DMS153 treated with DMSO at 0.1 percent for 48 hours (cell line): ENCODE data around the gene CDH26.

ENCODE experiments used
- DNase-seq: peaks from one replicate; lab custom pipeline; 2025; ENCODE audit not compliant: unreplicated experiment; lab: John Stamatoyannopoulos, UW

CDH26 gene

DNA sequence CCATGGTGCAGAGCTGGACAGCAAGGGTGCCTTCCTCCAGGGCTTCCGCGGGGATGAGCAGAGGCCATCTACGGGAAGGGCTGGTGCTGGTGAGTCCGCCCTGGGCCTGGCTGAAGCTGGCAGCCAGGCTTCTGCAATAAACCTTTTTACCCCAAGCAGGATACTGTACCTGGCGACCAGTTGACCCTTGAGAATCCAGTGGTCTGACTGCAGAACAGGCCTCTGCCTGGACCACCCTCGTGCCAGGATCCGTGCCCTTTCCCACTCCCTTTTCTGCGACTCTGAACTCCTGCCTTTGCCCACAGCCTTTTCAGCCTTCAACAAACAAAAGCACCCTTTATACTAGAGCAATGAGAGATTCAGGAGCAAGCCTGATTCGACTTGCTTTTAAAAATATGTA is 18.9 kb downstream of the CDH26 start:
- DNase-seq: no peak

DNA sequence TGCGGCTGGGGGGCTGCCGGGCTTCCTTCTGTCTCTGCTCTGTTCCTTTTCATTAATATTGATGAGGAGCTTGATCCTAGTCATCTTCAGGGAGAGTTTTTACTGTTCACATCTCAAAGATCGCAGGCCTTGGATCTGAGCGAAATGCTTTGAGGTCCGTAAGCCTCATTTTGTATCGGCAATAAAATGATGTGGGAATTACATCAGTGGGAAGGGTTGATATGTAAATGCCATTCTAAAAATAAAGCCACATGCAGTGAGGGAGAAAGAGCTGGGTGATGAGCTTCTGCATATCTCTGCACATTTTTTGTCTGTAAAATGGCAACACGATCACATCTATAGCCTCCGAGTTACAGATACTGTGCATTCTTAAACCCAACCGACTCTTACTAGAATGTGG is 24.9 kb downstream of the CDH26 start:
- no peak for DNase-seq

DNA sequence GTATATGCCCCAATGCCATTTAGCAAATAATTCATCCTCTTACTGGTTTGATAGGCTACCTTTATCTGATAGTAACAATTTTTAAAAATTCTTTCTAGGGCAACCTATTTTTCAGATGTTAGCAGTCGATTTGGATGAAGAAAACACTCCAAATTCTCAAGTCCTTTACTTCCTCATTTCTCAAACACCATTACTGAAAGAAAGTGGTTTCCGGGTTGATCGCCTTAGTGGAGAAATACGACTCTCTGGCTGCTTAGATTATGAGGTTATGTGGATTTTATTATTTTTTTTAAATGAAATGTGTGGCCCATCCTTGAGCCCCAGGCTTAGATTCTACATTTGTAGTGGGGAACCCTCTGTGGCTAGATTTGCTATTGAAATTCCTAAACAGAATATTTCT is 26.3 kb downstream of the CDH26 start:
- no peak for DNase-seq

DNA sequence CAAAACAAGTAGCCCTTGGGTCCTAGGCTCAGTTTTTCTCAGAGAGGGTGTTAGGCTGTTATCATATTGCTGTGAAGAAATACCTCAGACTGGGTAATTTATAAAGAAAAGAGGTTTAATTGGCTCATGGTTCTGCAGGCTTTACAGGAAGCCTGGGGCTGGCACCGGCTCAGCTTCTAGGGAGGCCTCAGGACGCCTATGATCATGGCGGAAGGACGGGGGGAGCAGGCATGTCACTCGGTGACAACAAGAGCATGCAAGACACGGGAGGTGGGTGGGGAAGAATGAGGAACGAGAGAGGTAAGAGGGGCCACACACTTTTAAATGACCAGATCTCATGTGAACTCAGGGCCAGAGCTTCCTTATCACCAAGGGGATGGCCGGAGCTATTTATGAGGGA is 26.9 kb downstream of the CDH26 start:
- no peak for DNase-seq

DNA sequence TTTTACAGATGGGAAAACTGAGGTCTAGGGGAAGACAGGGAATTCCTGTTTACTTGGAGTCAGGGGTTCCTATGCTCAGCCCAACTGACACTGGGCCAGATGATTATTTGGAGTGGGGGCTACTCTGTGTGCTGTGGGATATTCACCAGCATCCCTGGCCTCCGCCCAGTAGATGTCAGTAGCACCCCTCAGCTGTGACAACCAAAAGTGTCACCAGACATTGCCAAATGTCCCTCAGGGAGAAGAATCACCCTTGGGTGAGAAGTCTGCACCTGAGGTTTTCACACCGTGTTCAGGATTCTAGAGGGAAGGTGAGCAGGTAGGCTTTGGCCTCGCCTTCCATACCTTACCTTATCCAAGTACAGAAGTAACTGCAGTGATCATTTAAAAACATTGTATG is 27.6 kb downstream of the CDH26 start:
- DNase-seq: no peak

DNA sequence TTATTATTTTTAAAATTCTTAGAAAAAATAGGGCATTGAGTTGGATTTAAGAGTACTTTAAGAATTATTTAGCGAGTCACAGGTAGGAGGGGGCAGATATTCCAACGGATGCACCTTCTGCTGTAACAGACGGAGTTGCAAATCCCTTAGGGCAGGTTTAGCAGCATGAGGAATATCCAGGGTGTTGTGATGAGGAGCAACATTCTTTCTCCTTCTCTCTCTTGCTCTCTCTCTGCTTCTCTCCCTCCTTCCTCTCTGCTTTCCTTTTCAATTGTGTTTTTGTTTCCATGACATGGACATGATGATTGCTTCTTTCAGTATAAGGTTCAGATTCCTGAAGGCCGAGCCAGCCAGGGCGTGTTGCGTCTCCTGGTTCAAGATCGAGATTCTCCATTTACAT is 28.9 kb downstream of the CDH26 start:
- no peak for DNase-seq

DNA sequence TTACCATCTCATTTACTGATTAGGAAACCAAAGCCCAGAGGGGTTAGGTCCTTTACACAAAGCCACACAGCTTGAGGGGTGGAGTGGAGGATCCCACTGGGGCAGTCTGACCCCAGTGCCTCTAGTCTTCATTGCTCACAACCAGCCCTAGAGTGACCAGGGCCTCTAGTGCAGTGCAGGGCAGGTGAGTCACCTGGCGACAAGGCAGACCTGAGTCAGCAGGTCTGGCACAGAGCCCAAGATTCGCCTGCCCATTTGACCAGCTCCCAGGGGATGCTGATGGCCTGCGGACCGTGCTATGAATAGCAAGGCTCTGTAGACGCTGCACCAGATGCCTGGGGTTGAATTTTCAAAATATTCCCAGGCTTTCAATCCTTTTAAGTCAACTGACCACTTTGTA is 29.9 kb downstream of the CDH26 start:
- no peak for DNase-seq

DNA sequence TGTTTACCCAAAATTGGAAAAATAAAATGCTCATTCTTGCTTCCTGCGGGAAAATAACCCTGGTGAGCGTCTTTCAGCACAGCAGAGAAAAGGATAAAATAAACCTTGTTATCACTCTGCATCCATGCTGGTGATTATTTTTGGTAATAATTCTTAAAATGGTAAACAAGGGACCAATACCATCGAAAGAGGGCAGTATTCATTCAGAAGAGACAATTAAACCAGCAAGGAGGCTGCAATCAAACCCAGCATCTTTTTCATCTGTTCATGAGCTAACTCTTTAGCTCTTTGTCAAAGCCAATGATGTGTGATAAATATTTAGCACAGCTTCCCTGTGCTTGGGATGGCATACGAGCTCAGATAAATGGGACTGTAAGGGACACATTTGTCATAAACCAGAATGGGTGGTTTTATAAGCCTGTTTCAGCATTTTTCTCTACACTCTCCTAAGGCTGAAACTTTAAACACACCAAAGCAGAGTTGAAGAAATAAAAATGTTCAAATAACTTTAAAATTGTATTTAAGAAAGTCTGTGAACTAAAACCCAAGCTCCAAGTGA is 34.4 kb downstream of the CDH26 start:
- no peak for DNase-seq

DNA sequence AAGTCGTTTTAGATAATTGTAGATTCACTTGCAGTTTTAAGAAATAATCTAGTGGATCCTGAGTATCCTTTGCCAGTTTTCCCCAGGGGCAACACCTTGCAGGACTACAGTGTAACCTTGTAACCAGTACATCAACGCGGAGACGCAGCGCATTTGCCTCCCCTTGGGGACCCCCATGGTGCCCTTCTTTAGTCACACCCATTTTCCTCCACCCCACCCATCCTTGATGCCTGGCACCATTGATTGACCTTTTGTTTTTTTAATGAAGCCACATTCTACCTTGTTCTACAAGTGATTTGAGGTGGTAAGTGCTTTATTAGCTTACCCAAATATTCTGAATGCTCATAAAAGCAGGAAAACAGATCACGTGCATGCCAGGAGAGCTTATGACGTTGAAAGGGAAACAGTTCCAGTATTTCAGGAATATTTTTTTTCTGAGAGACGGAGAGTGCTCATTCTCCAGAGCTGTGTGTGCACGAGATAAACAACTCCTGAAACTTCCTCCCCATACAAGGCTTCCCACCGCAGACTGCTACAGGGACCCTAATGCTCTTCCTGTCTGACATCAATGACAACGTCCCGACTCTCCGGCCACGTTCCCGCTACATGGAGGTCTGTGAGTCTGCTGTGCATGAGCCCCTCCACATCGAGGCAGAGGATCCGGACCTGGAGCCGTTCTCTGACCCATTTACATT is 35.7 kb downstream of the CDH26 start:
- no peak for DNase-seq

DNA sequence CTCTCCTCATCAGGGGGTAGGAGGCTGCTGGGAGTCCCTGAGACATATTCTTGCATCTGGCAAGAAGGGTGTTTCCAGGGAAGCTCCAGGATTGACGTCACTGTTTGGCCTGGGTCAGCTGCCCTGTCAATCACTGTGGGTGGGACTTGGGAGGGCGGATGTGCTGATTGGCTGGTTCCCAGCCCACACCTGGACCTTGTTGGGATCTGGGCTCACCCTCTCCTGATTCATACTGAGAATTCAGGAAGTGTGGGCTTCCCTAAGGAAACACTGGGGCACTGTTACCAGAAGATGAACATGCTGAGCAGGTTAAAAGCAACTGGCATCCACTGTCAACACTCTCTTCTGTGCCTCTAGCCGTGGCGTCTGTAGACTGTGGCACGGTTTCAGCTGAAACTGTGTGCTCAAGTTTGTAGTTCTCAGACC is 36.5 kb downstream of the CDH26 start:
- DNase-seq: no peak

DNA sequence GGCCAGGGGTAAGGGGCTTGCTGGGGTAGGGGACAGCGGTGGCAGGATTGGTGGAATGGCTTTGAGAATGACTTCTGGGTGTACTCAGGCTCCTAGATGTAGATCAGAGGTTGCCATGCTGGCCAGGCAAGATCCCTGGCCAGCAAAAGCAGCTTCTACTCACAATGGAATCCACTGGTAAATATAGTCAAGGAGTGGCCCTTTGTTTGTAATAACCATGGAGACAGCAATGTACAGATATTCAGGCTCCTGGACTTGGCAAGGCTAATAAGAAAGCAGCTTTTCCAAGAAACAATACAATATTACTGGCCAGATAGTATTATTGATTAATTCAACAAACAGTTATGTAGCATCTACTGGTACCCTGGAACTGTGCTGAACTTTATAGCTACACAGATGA is 37.9 kb downstream of the CDH26 start:
- no peak for DNase-seq

DNA sequence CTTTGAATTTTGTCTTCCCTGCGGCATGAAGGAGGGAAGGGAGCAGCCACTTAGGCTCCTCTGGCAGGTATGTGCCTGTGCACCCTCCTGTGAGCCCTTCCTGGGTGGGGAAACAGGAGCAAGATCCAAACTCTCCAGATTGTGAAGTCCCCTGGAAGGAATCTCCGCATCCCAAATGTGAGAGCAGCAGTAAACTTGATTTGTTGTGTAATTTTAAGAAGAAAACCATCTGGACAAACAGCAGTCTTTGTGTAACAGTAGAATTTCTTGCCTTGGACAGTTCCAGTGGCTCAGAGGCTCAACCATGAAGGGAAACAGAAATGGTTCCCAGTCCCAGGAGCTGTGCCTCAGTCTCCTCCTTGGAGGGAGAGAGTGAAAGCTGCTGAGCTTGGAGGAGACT is 39.7 kb downstream of the CDH26 start:
- DNase-seq: no peak

DNA sequence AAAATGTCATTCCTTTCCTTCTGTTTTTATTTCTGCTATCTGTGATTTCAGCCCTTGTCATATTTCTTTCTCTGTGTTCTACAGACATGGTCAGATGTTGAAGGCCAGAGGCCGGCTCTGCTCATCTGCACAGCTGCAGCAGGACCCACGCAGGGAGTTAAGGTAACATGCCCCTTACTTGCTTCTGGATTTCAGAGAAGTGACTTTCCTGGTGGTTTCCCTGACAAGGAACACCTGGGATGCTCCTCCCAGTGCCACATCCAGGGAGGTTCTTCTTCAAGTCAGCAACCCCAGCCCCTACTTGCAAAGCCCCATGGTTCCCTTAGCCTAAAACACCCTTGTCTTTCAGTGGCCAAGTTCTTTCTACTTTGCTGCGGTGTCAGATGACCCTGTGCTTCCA is 41.3 kb downstream of the CDH26 start:
- no peak for DNase-seq

DNA sequence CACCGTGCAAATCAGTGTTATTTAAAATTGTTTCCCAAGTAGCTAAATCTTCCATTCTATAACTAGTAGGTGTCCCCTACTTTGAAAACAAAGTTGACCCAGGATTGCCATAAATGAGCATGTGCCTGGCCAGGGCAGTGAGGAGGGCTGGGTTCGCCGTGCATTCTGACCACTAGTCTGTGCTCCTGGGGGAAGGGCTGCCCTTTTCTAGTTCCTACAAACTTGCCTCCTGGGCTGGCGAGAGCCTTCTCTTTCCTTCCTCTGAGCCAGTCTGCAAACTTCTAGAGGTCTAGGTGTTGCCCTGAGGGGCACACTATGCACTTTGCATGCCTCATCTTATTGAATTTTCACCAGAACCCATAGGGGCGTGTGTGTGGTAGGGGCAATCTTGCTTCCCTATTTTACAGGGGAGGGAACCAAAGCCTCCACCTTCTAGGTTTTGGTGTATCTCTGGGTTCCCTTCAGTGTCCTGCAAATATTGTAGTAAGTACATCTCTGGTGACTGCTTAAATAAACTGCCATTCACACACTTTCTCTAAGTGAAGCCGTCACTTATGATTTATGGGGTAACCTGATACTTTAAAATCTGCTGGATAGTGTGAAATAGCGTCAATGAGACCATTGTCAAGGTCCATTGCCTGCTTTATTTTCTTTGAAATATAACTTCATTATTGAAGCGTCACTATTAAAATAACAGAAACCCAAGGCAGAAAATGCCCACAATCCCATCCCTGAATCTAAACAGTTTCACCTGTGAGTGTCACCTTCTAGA is 42.2 kb downstream of the CDH26 start:
- no peak for DNase-seq

DNA sequence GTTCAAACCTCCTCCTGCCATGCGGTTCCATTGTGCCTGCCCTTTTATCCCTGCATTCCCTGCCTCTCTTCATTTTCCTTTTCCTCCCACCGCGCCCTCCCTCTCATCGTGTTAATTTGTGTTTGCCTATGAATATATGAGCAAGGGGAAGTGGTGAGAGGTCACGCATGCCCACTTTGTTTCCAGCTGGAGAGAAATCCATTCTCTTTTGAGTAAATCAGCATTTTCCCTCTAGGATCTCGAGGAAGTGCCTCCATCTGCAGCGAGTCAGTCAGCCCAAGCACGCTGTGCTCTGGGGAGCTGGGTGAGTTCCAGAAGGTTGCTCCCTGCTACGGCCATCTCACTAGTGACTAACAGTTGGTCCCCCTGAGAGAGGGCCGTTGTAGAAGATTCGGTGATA is 42.9 kb downstream of the CDH26 start:
- DNase-seq: peak; percentile 34

DNA sequence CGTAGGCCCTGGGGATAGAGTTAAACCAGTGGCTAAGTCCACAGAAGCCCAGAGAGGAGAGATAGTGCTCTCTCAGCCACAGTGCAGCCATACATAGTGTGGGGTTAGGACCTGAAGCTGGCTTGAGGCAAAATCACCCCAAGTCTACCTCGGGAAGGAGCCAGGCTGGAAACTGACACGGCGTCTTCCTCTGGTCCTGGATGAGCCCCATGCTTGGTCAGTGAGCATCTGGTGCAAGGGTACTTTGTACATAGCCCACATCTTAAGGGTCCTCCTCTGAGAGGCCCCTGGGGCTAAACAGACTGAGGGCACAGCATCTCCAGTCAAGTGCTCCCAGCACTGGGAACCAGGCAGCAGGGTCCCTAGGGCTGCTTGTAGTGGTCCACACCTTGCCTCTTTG is 45.6 kb downstream of the CDH26 start:
- no peak for DNase-seq

DNA sequence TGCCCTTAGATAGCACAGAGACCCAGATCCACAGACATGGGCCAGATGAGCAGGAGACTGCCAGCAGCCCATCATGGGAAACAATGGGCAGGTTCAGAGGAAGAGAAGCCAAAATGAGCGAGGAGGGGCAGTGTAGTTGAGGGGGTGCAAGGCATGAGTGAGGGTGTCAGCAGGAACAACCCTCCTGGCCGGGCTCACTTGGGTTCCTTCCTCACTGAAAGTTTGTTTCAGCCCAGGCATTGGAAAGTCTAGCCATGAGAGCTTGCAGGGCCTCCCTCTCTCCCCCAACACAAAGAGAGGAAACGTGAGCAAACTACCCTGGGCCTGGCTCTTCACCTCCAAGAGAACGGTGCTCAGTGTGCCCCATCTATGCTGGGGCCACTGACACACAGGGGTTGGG is 48.0 kb downstream of the CDH26 start:
- no peak for DNase-seq

DNA sequence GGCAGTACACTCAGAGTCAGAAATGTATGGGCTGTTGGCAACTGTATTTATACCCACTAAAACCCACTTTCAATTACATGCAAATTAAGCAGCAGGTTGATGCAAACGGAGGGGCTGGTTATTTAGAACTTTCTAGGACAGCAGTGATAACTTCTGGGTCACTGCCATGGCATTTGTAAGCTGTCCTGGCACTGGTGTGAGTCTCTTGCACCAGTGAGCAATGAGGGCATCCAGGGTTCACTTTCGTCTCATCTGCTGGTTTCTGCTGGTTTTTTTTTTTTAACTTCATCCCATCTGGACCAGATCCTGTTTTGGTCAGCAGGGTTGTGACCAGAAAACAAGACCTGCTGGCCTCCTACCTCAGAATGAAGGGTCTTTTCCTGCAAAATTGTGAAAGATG is 49.2 kb downstream of the CDH26 start:
- no peak for DNase-seq

DNA sequence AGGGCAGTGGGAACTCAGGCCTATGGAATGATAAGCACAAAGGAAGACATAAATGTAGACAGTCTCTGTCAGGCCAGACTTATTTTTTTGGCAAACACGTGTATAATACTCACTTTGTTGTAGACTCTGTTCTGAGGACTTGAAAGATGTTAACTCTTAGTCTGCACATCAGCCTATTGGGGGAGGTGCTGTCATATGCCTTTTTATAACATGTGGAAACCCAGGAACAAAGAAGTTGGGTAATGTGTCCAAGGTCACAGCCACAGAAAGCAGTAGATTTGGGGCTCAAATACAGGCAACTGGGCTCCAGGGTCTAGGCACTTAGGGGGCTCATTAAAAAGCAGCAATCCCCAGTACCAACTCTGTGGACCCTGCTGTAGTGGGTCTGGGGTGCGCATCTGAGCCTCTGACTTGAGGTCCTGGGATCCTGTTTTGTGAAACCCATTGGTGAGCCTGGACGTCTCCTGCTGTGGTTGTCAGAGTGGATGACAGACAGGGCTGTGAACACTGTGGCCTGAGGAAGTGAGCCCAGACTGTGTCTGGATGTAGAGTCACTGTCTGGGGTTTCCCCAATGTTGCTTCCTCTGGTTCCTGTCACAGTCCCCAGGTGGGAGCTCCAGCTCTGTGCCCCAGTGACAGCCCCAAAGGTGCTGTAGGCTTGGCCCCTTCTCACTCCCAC is 50.0 kb downstream of the CDH26 start:
- no peak for DNase-seq

DNA sequence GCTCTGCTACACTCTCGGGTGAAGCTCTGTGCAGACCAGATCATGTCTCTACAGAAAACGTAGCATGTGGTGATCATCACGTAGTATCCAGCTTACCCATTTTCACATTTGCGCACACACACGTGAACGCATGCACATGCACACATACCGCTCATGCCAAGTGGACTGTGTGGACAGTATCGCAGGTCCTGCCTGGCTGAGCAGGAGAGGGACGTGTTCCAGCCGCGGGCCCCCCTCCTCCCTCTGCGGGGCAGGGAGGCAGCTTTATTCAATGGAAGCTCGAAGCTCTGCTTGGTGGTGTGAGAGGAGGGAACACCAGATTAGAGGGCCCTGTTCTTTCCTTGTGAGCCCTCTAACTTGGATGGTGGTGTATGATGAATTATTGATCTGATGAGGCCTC is 51.1 kb downstream of the CDH26 start:
- no peak for DNase-seq

DNA sequence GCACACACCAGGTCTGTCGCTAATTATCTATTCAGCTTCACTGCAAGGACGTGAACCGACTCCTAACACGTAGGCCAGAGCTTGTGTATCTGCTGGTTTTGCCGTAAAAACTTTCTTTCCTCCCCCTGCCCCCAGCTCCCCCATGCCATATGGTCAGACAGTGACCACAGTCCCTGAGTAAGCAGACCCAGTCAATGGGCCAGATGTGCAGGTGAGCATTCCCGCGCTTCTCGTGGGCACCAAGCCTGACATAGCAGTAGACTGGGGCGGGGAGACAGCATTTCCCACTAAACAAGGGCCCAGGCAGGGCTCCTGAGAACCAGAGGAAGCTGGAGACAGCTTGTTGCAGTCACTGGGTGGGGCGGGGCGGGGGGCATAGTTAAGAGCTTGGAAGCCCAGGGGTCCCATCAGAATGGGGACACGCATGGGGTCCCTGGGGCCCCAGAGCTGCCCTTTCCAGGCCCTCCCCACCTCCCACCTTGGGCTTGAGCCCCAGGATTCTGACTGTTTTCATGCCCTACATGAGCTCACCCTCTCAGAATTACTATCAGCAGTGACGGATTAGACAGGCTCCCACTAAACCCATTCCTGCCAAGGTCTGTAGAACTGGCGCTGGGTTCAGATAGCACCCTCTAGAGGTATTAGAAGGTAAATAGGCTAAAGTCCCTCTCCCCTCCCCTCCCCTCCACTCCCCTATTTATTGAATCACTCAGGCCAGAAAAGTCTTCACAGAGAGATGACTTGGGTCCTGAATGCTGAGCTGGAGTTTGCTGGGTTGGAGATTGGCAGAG is 51.8 kb downstream of the CDH26 start:
- no peak for DNase-seq
